ENCODE results near the gene PYY. TPM values are rescaled to one million over a fixed set of nuclear protein-coding genes. Genes with fewer than 3 reads are reported as not detected.

Gene PYY
- total RNA-seq, result 0.45 and 0.50 TPM in 2 replicates

GRCh38 chr17:43953746-43954145 is at the start of gene PYY:
TSS of gene PYY (minus strand) at chr17:43953940. CDS start at chr17:43953483, 457 bp downstream.

GRCh38 chr17:43942051-43942685 is 11.6 kb downstream of the PYY start, which contains the start of gene PPY:
TSS of gene PPY (minus strand) at chr17:43942476. CDS start at chr17:43941654, 822 bp downstream.

GRCh38 chr17:43907425-43907981 is 46.2 kb downstream of the PYY start, which contains the start of gene MPP2:
TSS of gene MPP2 (minus strand) at chr17:43907536. CDS start at chr17:43904460, 3,076 bp downstream.

Other genes starting within 250 kb of the PYY start
- gene SOST, start 195.1 kb downstream of the PYY start, total RNA-seq, result not detected in 2 replicates
- gene DUSP3, start 175.0 kb downstream of the PYY start, total RNA-seq, result 16.6 and 18.0 TPM in 2 replicates
- not detected in 2 replicates for gene CFAP97D1, start 173.5 kb downstream of the PYY start, total RNA-seq
- 4.2 and 4.7 TPM in 2 replicates for gene MPP3, start 120.8 kb downstream of the PYY start, total RNA-seq
- gene CD300LG, start 106.8 kb downstream of the PYY start, total RNA-seq, result not detected in 2 replicates
- 1.6 and 2.9 TPM in 2 replicates for gene MPP2, start 46.4 kb downstream of the PYY start, total RNA-seq
- not detected in 2 replicates for gene PPY, start 11.5 kb downstream of the PYY start, total RNA-seq
- 14.7 and 16.6 TPM in 2 replicates for gene NAGS, start 50.7 kb upstream of the PYY start, total RNA-seq
- 65.7 and 66.2 TPM in 2 replicates for gene TMEM101, start 61.0 kb upstream of the PYY start, total RNA-seq
- 43.7 and 45.0 TPM in 2 replicates for gene LSM12, start 112.7 kb upstream of the PYY start, total RNA-seq
- gene G6PC3, start 116.8 kb upstream of the PYY start, total RNA-seq, result 70.8 and 73.0 TPM in 2 replicates
- gene HDAC5, start 169.7 kb upstream of the PYY start, total RNA-seq, result 40.1 and 50.8 TPM in 2 replicates
- gene HROB, start 188.0 kb upstream of the PYY start, total RNA-seq, result 8.3 and 8.4 TPM in 2 replicates
- gene ASB16, start 216.8 kb upstream of the PYY start, total RNA-seq, result under 0.01 TPM in 1 of 2 replicates, not detected in the other
- gene TMUB2, start 233.0 kb upstream of the PYY start, total RNA-seq, result 24.0 and 27.5 TPM in 2 replicates
- gene ATXN7L3, start 245.9 kb upstream of the PYY start, total RNA-seq, result 41.5 and 44.9 TPM in 2 replicates

Data from bronchus fibroblast of lung (primary cell).